Osteocyte (in vitro differentiated cells): ENCODE results near the gene FCGBP. TPM values are rescaled to one million over a fixed set of nuclear protein-coding genes. Genes with fewer than 3 reads are reported as not detected.
"Not testable (repeated sequence)": the region's sequence is repeated elsewhere in the genome, so short reads cannot be mapped to it uniquely, and the experiment has no call there.

Source experiments
- DNase-seq: peaks from one replicate; pipeline ENCODE4 v3.0.0; 2021; ENCODE audit warnings: mixed read lengths; ENCODE audit not compliant: unreplicated experiment; ENCODE audit errors: extremely low spot score
- H3K27ac Mint-ChIP-seq: one replicate; pipeline ENCODE4 v1.8.0; 2021; ENCODE audit warnings: mild to moderate bottlenecking, mixed read lengths; ENCODE audit not compliant: unreplicated experiment
- H3K27me3 Mint-ChIP-seq: one replicate; pipeline ENCODE4 v1.8.0; 2021; ENCODE audit warnings: mixed read lengths; ENCODE audit not compliant: unreplicated experiment
- H3K36me3 Mint-ChIP-seq: one replicate; pipeline ENCODE4 v1.8.0; 2021; ENCODE audit warnings: mixed read lengths; ENCODE audit not compliant: unreplicated experiment
- H3K4me1 Mint-ChIP-seq: one replicate; pipeline ENCODE4 v1.8.0; 2021; ENCODE audit warnings: mixed read lengths; ENCODE audit not compliant: unreplicated experiment
- H3K4me3 Mint-ChIP-seq: one replicate; pipeline ENCODE4 v1.8.0; 2021; ENCODE audit warnings: mild to moderate bottlenecking, moderate library complexity, mixed read lengths; ENCODE audit not compliant: unreplicated experiment
- H3K9me3 Mint-ChIP-seq: one replicate; pipeline ENCODE4 v1.8.0; 2021; ENCODE audit warnings: mixed read lengths; ENCODE audit not compliant: unreplicated experiment
- CTCF ChIP-seq: fragments of 200-600 bp; sonication (generic); IDR thresholded peaks from 2 replicates; pipeline ENCODE4 v1.5.0; 2021; ENCODE audit warnings: antibody characterized with exemption, mild to moderate bottlenecking, moderate library complexity
- total RNA-seq: library from RNA; stranded (reverse); gene quantifications from 2 replicates; pipeline ENCODE4 v1.2.1, GENCODE V29; 2021

FCGBP gene
- total RNA-seq, 1 donor from 2014 or later: 0.38 TPM

- H3K9me3 Mint-ChIP-seq: no peaks in the 10 kb centered on the region
- DNase-seq: peak; percentile 80
- peak overlapping the region; percentile 97 for H3K27ac Mint-ChIP-seq
- peaks cover 3% of the 10 kb centered on the region for H3K36me3 Mint-ChIP-seq
- H3K4me1 Mint-ChIP-seq: peaks cover 26% of the 10 kb centered on the region
- TF ChIP-seq CTCF: no peak
- H3K27me3 Mint-ChIP-seq: no peaks in the 10 kb centered on the region
- no peak overlapping the region for H3K4me3 Mint-ChIP-seq
Measured at GRCh38 chr19:39968789-39969188, 34.4 kb upstream of the FCGBP start.

GRCh38 chr19:39967561-39967960 is 33.1 kb upstream of the FCGBP start:
- Mint-ChIP-seq H3K27me3 (peaks cover 3% of the 10 kb centered on the region), H3K27ac (no peak overlapping the region), H3K4me3 (no peak overlapping the region)

GRCh38 chr19:39966617-39967016 is 32.2 kb upstream of the FCGBP start:
- Mint-ChIP-seq H3K36me3 (no peaks in the 10 kb centered on the region), H3K27me3 (peaks cover 3% of the 10 kb centered on the region), H3K4me1 (peaks cover 20% of the 10 kb centered on the region), H3K27ac (no peak overlapping the region), H3K4me3 (no peak overlapping the region), H3K9me3 (no peaks in the 10 kb centered on the region)
- DNase-seq: no peak
- no peak for TF ChIP-seq CTCF

More at GRCh38 chr19:39967561-39967960, 33.1 kb upstream of the FCGBP start:
- DNase-seq: peak; percentile 53
- peaks cover 26% of the 10 kb centered on the region for H3K4me1 Mint-ChIP-seq
- TF ChIP-seq CTCF: no peak
- H3K36me3 Mint-ChIP-seq: no peaks in the 10 kb centered on the region
- no peaks in the 10 kb centered on the region for H3K9me3 Mint-ChIP-seq

- TF ChIP-seq CTCF: no peak
- Mint-ChIP-seq H3K36me3 (no peaks in the 10 kb centered on the region), H3K4me3 (no peak overlapping the region), H3K27ac (no peak overlapping the region), H3K4me1 (no peaks in the 10 kb centered on the region), H3K27me3 (peaks cover 10% of the 10 kb centered on the region), H3K9me3 (no peaks in the 10 kb centered on the region)
- no peak for DNase-seq
Measured at GRCh38 chr19:39963898-39964297, 29.5 kb upstream of the FCGBP start.

GRCh38 chr19:39959407-39959806 is 25.0 kb upstream of the FCGBP start:
- peaks cover 10% of the 10 kb centered on the region for H3K27me3 Mint-ChIP-seq
- DNase-seq, H3K4me1 Mint-ChIP-seq, H3K27ac Mint-ChIP-seq, H3K9me3 Mint-ChIP-seq, H3K4me3 Mint-ChIP-seq, H3K36me3 Mint-ChIP-seq: not testable (repeated sequence)

- not testable (repeated sequence) for DNase-seq, H3K27ac Mint-ChIP-seq, H3K4me3 Mint-ChIP-seq, H3K4me1 Mint-ChIP-seq, H3K9me3 Mint-ChIP-seq, H3K36me3 Mint-ChIP-seq
- peaks cover 10% of the 10 kb centered on the region for H3K27me3 Mint-ChIP-seq
Measured at GRCh38 chr19:39958942-39959341, 24.5 kb upstream of the FCGBP start.

GRCh38 chr19:39957886-39958285 is 23.5 kb upstream of the FCGBP start:
- H3K9me3 Mint-ChIP-seq, H3K4me1 Mint-ChIP-seq, DNase-seq, H3K27ac Mint-ChIP-seq, H3K27me3 Mint-ChIP-seq, H3K36me3 Mint-ChIP-seq, H3K4me3 Mint-ChIP-seq: not testable (repeated sequence)
